GM23338 (cell line): ENCODE measurements around the gene RAD50.

ENCODE experiments used
- CREB1 ChIP-seq: fragments of 250-450 bp; sonication (Bioruptor Pico); IDR thresholded peaks from 2 replicates; pipeline ENCODE4 v1.5.0; 2020; ENCODE audit warnings: low read depth, mild to moderate bottlenecking, moderate library complexity
- CTCF ChIP-seq, 2 experiments: fragments of 200-600 bp in 1 of 2; sonication (generic) in 1 of 2; conservative IDR thresholded peaks; 2 replicates each; pipeline versions ENCODE4 v1.5.1 to v1.6.1; 2016 to 2017; ENCODE audit warnings: antibody characterized with exemption in 2 of 2, low read depth in 2 of 2, mild to moderate bottlenecking in 2 of 2, moderate library complexity in 1 of 2
- ETS1 ChIP-seq: IDR thresholded peaks from 2 replicates; pipeline ENCODE4 v1.6.1; 2016; ENCODE audit warnings: antibody characterized with exemption
- EZH2 ChIP-seq: fragments of 200-600 bp; sonication (generic); IDR thresholded peaks from one replicate; pipeline ENCODE4 v1.8.0; 2017; ENCODE audit warnings: antibody characterized with exemption, mild to moderate bottlenecking, low read depth; ENCODE audit not compliant: unreplicated experiment
- EZH2phosphoT487 ChIP-seq: fragments of 200-600 bp; sonication (generic); IDR thresholded peaks from one replicate; pipeline ENCODE4 v1.8.1; 2018; ENCODE audit warnings: antibody characterized with exemption; ENCODE audit not compliant: unreplicated experiment
- JUNB ChIP-seq: IDR thresholded peaks from one replicate; pipeline ENCODE4 v1.6.1; 2016; ENCODE audit warnings: antibody characterized with exemption; ENCODE audit not compliant: unreplicated experiment
- NANOG ChIP-seq: IDR thresholded peaks from 2 replicates; pipeline ENCODE4 v1.6.1; 2016; ENCODE audit warnings: antibody characterized with exemption, borderline replicate concordance
- POLR2AphosphoS5 ChIP-seq: IDR thresholded peaks from 2 replicates; pipeline ENCODE4 v1.6.1; 2016; ENCODE audit warnings: antibody characterized with exemption, low read depth
- REST ChIP-seq: IDR thresholded peaks from one replicate; pipeline ENCODE4 v1.6.1; 2018; ENCODE audit warnings: antibody characterized with exemption; ENCODE audit not compliant: unreplicated experiment
- ZNF114 ChIP-seq: fragments of 250-450 bp; sonication (Bioruptor Pico); IDR thresholded peaks from 2 replicates; pipeline ENCODE4 v1.5.0; 2020; ENCODE audit warnings: mild to moderate bottlenecking, moderate library complexity
- ZNF331 ChIP-seq: fragments of 250-450 bp; sonication (Bioruptor Pico); IDR thresholded peaks from 2 replicates; pipeline ENCODE4 v1.5.0; 2020; ENCODE audit warnings: low read depth, mild to moderate bottlenecking, moderate library complexity

- TF ChIP-seq CTCF (conservative IDR thresholded peaks at IDR 0.05; ENCODE audit: low read depth in 2 of 2), result no peak
- TF ChIP-seq ZNF331 (CRISPR knock-in tag), result no peak
- no peak for TF ChIP-seq ETS1
- no peak for TF ChIP-seq EZH2phosphoT487
- TF ChIP-seq POLR2AphosphoS5, result no peak
- TF ChIP-seq CREB1, result no peak
- no peak for TF ChIP-seq REST
- TF ChIP-seq EZH2, result no peak
- TF ChIP-seq JUNB, result no peak
- TF ChIP-seq ZNF114 (CRISPR knock-in tag), result no peak
- TF ChIP-seq NANOG, result no peak
Observed at GRCh38 chr5:132689513-132689912, 132.7 kb downstream of the RAD50 start.
